Lung (tissue), 12 donors: ENCODE data around the gene FAM193A. TPM values are rescaled to one million over a fixed set of nuclear protein-coding genes. Genes with fewer than 3 reads are reported as not detected.
"Not testable (repeated sequence)": the region's sequence is repeated elsewhere in the genome, so short reads cannot be mapped to it uniquely, and the experiment has no call there.

Experiments
- ATAC-seq: fragments of 200-7000 bp; cut with Tn5 transposase; one replicate; pipeline ENCODE4 v1.9.1; 2020; ENCODE audit warnings: moderate number of reproducible peaks; ENCODE audit not compliant: insufficient read depth, low FRiP score
- DNase-seq, 3 donors: peaks; one replicate each; pipeline ENCODE4 v3.0.0-alpha.2; 2013 to 2017
- H3K27ac ChIP-seq, 2 donors: one replicate each; pipeline ENCODE4 v1.5.1; 2013; ENCODE audit warnings: mild to moderate bottlenecking in 2 of 2, moderate library complexity in 2 of 2, control low read depth in 1 of 2, inconsistent platforms in 1 of 2, low read depth in 1 of 2, low read length in 1 of 2
- H3K27me3 ChIP-seq, 3 donors: one replicate each; pipeline ENCODE4 v1.5.1; 2013; ENCODE audit warnings: low read length in 2 of 3; ENCODE audit not compliant: control insufficient read depth in 3 of 3, insufficient read depth in 3 of 3
- H3K36me3 ChIP-seq, 4 donors: one replicate each; pipeline ENCODE4 v1.5.1; 2013; ENCODE audit warnings: low read length in 4 of 4, mild to moderate bottlenecking in 1 of 4, moderate library complexity in 1 of 4; ENCODE audit not compliant: control insufficient read depth in 4 of 4, insufficient read depth in 4 of 4
- H3K4me1 ChIP-seq, 5 donors: one replicate each; pipeline ENCODE4 v1.5.1; 2013; ENCODE audit warnings: low read length in 5 of 5, mild to moderate bottlenecking in 2 of 5, moderate library complexity in 1 of 5; ENCODE audit not compliant: control insufficient read depth in 5 of 5, insufficient read depth in 5 of 5
- H3K4me3 ChIP-seq: one replicate; pipeline ENCODE4 v1.5.1; 2013; ENCODE audit warnings: mild to moderate bottlenecking, control low read depth, moderate library complexity
- H3K9ac ChIP-seq, 2 donors: one replicate each; pipeline ENCODE4 v1.5.1; 2013; ENCODE audit warnings: low read length in 2 of 2, control low read depth in 1 of 2; ENCODE audit not compliant: insufficient read depth in 1 of 2
- H3K9me3 ChIP-seq, 4 donors: one replicate each; pipeline ENCODE4 v1.5.1; 2013; ENCODE audit warnings: low read length in 3 of 4, mild to moderate bottlenecking in 1 of 4, moderate library complexity in 1 of 4; ENCODE audit not compliant: control insufficient read depth in 4 of 4, insufficient read depth in 3 of 4
- WGBS, 2 donors: extraction: QIAGEN DNeasy Blood & Tissue Kit; methylation state at CpG; one replicate each; pipeline ENCODE4 v1.1.7; 2013; 5-methylcytosine and 5-hydroxymethylcytosine counted together
- polyA plus RNA-seq, 2 donors: library from polyadenylated mRNA; stranded (reverse); fragments of 200-250 nt; gene quantifications; one replicate each; pipeline ENCODE4 v1.2.1, GENCODE V29; 2013
- total RNA-seq, 2 donors: library from RNA; depleted of rRNA in 1 of 2; stranded (reverse); fragments of >200 nt in 1 of 2; gene quantifications; one replicate each; pipeline ENCODE4 v1.2.1, GENCODE V29; 2014 to 2021
- TF ChIP-seq, protein P1 (sequence below): IDR thresholded peaks from 2 replicates; pipeline ENCODE4 v1.5.1; 2012; ENCODE audit warnings: mild to moderate bottlenecking; ENCODE audit errors: control extremely low read depth, extremely low read depth
- donor health status: control.
- donor health status: control.
- donor health status: Bipolar disorder and iron deficiency.
- donor health status: healthy.
- donor health status: DM: yes; HTN: yes; CAD: no.

The FAM193A gene
- total and polyA plus RNA-seq, 4 donors: 9.7 to 33.2 (median 17.5) TPM

DNA sequence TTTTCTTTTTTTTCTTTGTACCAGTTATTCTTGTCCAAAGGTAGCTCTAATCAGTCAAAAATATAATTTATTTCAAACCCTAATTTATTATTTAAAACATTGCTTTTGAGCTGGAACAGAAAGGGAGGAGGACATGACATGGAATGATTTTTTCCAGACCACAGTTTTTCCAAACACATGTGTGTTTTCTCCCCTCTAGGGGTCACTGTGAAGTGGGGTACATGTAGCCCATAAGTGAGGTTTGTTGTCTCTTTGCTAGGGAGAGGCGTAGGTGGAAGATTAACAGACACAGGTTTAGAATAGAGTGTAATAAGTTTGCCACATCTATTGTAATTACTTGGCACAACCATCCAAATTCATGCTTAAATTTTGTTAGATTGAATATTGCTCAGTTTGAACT, 136.7 kb downstream of the FAM193A start:
- no peak for DNase-seq
- H3K27ac ChIP-seq: no peak overlapping the region
- H3K4me3 ChIP-seq: no peak overlapping the region
- peaks cover 0 to 3% (median 0%) of the 10 kb centered on the region in 5 donors for H3K4me1 ChIP-seq
- H3K36me3 ChIP-seq: peaks cover 25 to 37% (median 32%) of the 10 kb centered on the region in 4 donors
- ATAC-seq: no peak
- 88 to 96% methylated on average over 1 of the region's 1 CpG for WGBS, 2 donors
- H3K9me3 ChIP-seq: no peaks in the 10 kb centered on the region
- H3K27me3 ChIP-seq: no peaks in the 10 kb centered on the region
- no peak overlapping the region for H3K9ac ChIP-seq
- TF ChIP-seq, protein P1, sequence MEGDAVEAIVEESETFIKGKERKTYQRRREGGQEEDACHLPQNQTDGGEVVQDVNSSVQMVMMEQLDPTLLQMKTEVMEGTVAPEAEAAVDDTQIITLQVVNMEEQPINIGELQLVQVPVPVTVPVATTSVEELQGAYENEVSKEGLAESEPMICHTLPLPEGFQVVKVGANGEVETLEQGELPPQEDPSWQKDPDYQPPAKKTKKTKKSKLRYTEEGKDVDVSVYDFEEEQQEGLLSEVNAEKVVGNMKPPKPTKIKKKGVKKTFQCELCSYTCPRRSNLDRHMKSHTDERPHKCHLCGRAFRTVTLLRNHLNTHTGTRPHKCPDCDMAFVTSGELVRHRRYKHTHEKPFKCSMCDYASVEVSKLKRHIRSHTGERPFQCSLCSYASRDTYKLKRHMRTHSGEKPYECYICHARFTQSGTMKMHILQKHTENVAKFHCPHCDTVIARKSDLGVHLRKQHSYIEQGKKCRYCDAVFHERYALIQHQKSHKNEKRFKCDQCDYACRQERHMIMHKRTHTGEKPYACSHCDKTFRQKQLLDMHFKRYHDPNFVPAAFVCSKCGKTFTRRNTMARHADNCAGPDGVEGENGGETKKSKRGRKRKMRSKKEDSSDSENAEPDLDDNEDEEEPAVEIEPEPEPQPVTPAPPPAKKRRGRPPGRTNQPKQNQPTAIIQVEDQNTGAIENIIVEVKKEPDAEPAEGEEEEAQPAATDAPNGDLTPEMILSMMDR: no peak

DNA sequence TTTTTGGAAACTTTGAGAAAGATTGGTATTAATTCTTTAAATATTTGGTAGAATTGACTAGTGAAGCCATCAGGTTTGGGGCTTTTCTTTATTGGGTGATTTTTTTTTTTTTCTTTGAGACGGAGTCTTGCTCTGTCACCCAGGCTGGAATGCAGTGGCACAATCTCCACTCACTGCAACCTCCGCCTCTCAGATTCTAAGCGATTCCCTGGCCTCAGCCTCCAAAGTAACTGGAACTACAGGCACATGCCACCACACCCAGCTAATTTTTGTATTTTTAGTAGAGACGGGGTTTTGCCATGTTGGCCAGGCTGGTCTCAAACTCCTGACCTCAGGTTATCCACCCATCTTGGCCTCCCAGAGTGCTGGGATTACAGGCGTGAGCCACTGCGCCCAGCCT, 143.3 kb downstream of the FAM193A start:
- H3K27me3 ChIP-seq, H3K4me3 ChIP-seq, H3K27ac ChIP-seq, DNase-seq, H3K4me1 ChIP-seq, H3K9ac ChIP-seq, ATAC-seq, H3K9me3 ChIP-seq: not testable (repeated sequence)
- WGBS, 2 donors: 94 to 96% methylated on average over 6 of the region's 6 CpGs
- peaks cover 13 to 19% (median 17%) of the 10 kb centered on the region in 4 donors for H3K36me3 ChIP-seq

DNA sequence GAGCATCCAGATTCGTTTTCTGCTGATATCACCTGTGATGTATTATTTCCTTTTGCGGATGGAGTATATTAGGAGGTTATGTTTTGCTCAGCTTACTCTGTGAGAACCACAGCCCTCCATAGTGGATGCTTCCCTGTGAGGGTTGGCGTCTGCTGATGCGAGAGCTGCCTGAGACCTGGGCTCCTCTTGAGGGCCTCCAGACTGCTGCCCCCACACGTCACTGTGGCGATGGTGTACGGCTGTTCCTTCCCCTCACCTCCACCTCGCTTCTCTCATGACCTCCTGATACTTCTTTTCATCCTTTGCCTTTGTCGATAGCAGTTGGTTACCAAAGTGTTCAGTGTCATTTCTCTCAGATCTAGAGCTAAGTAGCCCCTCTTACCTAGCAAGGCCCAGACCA, 148.0 kb downstream of the FAM193A start:
- ATAC-seq: no peak
- Histone ChIP-seq H3K9ac (no peak overlapping the region), H3K9me3 (no peaks in the 10 kb centered on the region), H3K4me3 (no peak overlapping the region), H3K27me3 (no peaks in the 10 kb centered on the region), H3K36me3 (peaks cover 18 to 31% (median 23%) of the 10 kb centered on the region in 4 donors), H3K4me1 (no peaks in the 10 kb centered on the region), H3K27ac (no peak overlapping the region)
- TF ChIP-seq, protein P1: no peak
- DNase-seq: no peak
- WGBS, 2 donors: 95 to 97% methylated on average over 9 of the region's 9 CpGs

DNA sequence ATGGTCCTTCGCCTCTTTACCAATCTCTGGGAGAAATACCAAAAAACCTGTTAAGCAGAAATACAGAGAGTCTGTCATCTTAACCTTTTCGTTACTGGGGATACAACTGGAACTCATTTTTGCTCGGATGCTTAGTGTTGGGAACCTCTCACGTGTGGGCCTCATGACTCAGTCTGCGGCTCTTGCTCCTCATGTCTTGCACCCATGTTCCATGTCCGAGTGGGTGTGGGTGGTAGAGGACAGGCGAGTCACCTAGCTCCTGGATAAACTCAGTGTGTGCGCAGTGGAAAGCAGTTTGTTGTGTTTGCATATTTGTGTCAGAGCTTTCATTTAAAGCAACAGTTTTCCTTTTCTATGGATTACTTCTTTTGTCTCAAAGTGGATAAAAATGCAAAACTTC, 149.1 kb downstream of the FAM193A start:
- H3K36me3 ChIP-seq: peaks cover 18 to 37% (median 28%) of the 10 kb centered on the region in 4 donors
- no peak for DNase-seq
- H3K9ac ChIP-seq: no peak overlapping the region
- H3K9me3 ChIP-seq: no peaks in the 10 kb centered on the region
- no peak overlapping the region for H3K27ac ChIP-seq
- H3K4me1 ChIP-seq: no peaks in the 10 kb centered on the region
- WGBS, 2 donors: 95 to 97% methylated on average over 8 of the region's 8 CpGs
- TF ChIP-seq, protein P1: no peak
- no peak overlapping the region for H3K4me3 ChIP-seq
- H3K27me3 ChIP-seq: no peaks in the 10 kb centered on the region
- no peak for ATAC-seq
